K562 (cell line): ENCODE data around the gene ATP6V1A. TPM values are rescaled to one million over a fixed set of nuclear protein-coding genes. Genes with fewer than 3 reads are reported as not detected.

Experiments
- ATAC-seq: fragments of 200-7000 bp; cut with Tn5 transposase; 3 replicates; pipeline ENCODE4 v1.9.1; 2020; ENCODE audit warnings: moderate library complexity
- BruUV-seq: library from RNA; stranded (reverse); fragments of 400-500 nt; replicated peaks from 2 replicates; lab custom pipeline; 2021; lab: Mats Ljungman, UMichigan
- CTCF ChIA-PET: fragments of 300-600 bp; formaldehyde crosslinking; extraction: SDS; loops from one replicate; lab custom pipeline; 2021; ENCODE audit warnings: low intra/inter-chr PET ratio; lab: Yijun Ruan, JAX
- POLR2A ChIA-PET: fragments of 300-600, 350-650 bp; sonication (Branson Sonifier 250); formaldehyde crosslinking; extraction: SDS; loops from one replicate; lab custom pipeline; 2021; ENCODE audit warnings: antibody characterized with exemption, inconsistent platforms; lab: Yijun Ruan, JAX
- DNase-seq, 4 experiments: peaks; one replicate each; pipeline versions ENCODE4 v3.0.0 to v3.0.0-alpha.2; 2011 to 2018; ENCODE audit warnings: low spot score in 3 of 4, mixed read lengths in 3 of 4; ENCODE audit errors: extremely low read depth in 1 of 4
- FAIRE-seq: peaks from 2 replicates; lab custom pipeline; 2011; peaks lifted over from hg19 to GRCh38; lab: Jason Lieb, UNC
- H2AFZ ChIP-seq: 2 replicates; pipeline ENCODE4 v1.6.0; 2011; ENCODE audit warnings: low read depth, low read length, control low read depth, inconsistent platforms
- H3K27ac ChIP-seq: fragments of 200-600 bp; 3 replicates; pipeline ENCODE4 v1.8.0; 2011; ENCODE audit warnings: low read depth, mild to moderate bottlenecking, control low read depth, inconsistent platforms, low read length, moderate library complexity, mixed read lengths; ENCODE audit errors: extremely low read depth
- H3K27me3 ChIP-seq, 2 experiments: fragments of 300-600 bp in 1 of 2; 2 replicates in 1 of 2; 3 replicates in 1 of 2; pipeline versions ENCODE4 v1.6.0 to v1.8.0; 2011; ENCODE audit warnings: inconsistent platforms in 2 of 2, low read length in 2 of 2, mild to moderate bottlenecking in 1 of 2, mixed read lengths in 1 of 2, moderate library complexity in 1 of 2; ENCODE audit not compliant: control insufficient read depth in 2 of 2, insufficient read depth in 2 of 2
- H3K36me3 ChIP-seq: fragments of 300-600 bp; 3 replicates; pipeline ENCODE4 v1.8.0; 2011; ENCODE audit warnings: mild to moderate bottlenecking, low read length, inconsistent platforms; ENCODE audit not compliant: control insufficient read depth, insufficient read depth
- H3K4me1 ChIP-seq, 2 experiments: fragments of 200-600 bp in 1 of 2; replicated peaks in 1 of 2; 2 replicates in 1 of 2; 3 replicates in 1 of 2; pipeline versions ENCODE4 v1.5.1 to v1.8.0; 2011; ENCODE audit warnings: inconsistent platforms in 2 of 2, low read length in 2 of 2, mild to moderate bottlenecking in 1 of 2, mixed read lengths in 1 of 2, moderate library complexity in 1 of 2; ENCODE audit not compliant: control insufficient read depth in 2 of 2, insufficient read depth in 2 of 2
- H3K4me2 ChIP-seq: 2 replicates; pipeline ENCODE4 v1.6.1; 2011; ENCODE audit warnings: low read length, control low read depth, inconsistent platforms, mixed read lengths; ENCODE audit not compliant: insufficient read depth
- H3K4me3 ChIP-seq: fragments of 200-600 bp; sonication (generic), shearing (Covaris generic); 2 replicates; pipeline ENCODE4 v1.5.1; 2016; ENCODE audit warnings: control low read depth, inconsistent platforms
- H3K79me2 ChIP-seq: fragments of 200-600 bp; 3 replicates; pipeline ENCODE4 v1.8.0; 2011; ENCODE audit warnings: low read length, inconsistent platforms; ENCODE audit not compliant: control insufficient read depth, insufficient read depth
- H3K9ac ChIP-seq, 2 experiments: 2 replicates each; pipeline versions ENCODE4 v1.6.0 to v1.6.1; 2011; ENCODE audit warnings: low read depth in 2 of 2, low read length in 2 of 2, control low read depth in 1 of 2, inconsistent platforms in 1 of 2, mild to moderate bottlenecking in 1 of 2, mixed read lengths in 1 of 2; ENCODE audit not compliant: insufficient read depth in 1 of 2
- H3K9me1 ChIP-seq: one replicate; pipeline ENCODE4 v1.6.0; 2011; ENCODE audit warnings: inconsistent platforms, mild to moderate bottlenecking, low read length, moderate library complexity; ENCODE audit not compliant: control insufficient read depth, insufficient read depth
- H3K9me3 ChIP-seq: replicated peaks from 2 replicates; pipeline ENCODE4 v1.5.1; 2011; ENCODE audit warnings: low read depth, low read length, inconsistent platforms; ENCODE audit not compliant: control insufficient read depth, insufficient read depth
- H4K20me1 ChIP-seq: replicated peaks from 2 replicates; pipeline ENCODE4 v1.6.1; 2011; ENCODE audit warnings: low read length, inconsistent platforms, mixed read lengths; ENCODE audit not compliant: control insufficient read depth, insufficient read depth
- FOXM1 ChIP-seq, 2 experiments: fragments of 450-650 bp in 1 of 2; sonication (generic) in 1 of 2; formaldehyde crosslinking in 1 of 2; IDR thresholded peaks; 2 replicates each; pipeline versions ENCODE4 v1.6.1 to v1.9.0; 2017 to 2022; ENCODE audit warnings: low read depth in 2 of 2, mild to moderate bottlenecking in 2 of 2, missing genetic modification reagents in 1 of 2, moderate library complexity in 1 of 2
- NCOR1 ChIP-seq: fragments of 450-650 bp; IDR thresholded peaks from 2 replicates; pipeline ENCODE4 v1.6.1; 2016; ENCODE audit warnings: mild to moderate bottlenecking, moderate library complexity
- NFRKB ChIP-seq: fragments of 450-650 bp; IDR thresholded peaks from 2 replicates; pipeline ENCODE4 v1.6.1; 2016; ENCODE audit warnings: low read depth
- RBM17 ChIP-seq: fragments of 200-400 bp; formaldehyde crosslinking; IDR thresholded peaks from 2 replicates; pipeline ENCODE4 v1.6.1; 2017; ENCODE audit warnings: low read depth, mild to moderate bottlenecking, low read length, borderline replicate concordance
- SIN3B ChIP-seq: fragments of 450-650 bp; IDR thresholded peaks from 2 replicates; pipeline ENCODE4 v1.6.1; 2017; ENCODE audit warnings: low read depth, mild to moderate bottlenecking, moderate library complexity
- SNIP1 ChIP-seq: fragments of 450-650 bp; IDR thresholded peaks from 2 replicates; pipeline ENCODE4 v1.7.1; 2017; ENCODE audit warnings: low read depth, mild to moderate bottlenecking
- ZNF165 ChIP-seq: fragments of 250-450 bp; sonication (Bioruptor Pico); IDR thresholded peaks from 2 replicates; pipeline ENCODE4 v1.4.0; 2020; ENCODE audit warnings: borderline replicate concordance
- WGBS: fragments of 100-300 bp; shearing (Covaris generic); methylation state at CpG from one replicate; pipeline ENCODE4 v1.1.6; 2016; ENCODE audit warnings: low coverage, mixed read lengths; ENCODE audit not compliant: insufficient coverage; ENCODE audit errors: missing lambda C conversion rate; 5-methylcytosine and 5-hydroxymethylcytosine counted together
- in situ Hi-C: fragments of 300-500 bp; cut with MboI; formaldehyde crosslinking; loops from 4 replicates; pipeline ENCODE4 v1.15.0; 2018; ENCODE audit warnings: inconsistent platforms, mixed read lengths
- intact Hi-C: fragments of 100-400 bp; cut with micrococcal nuclease; formaldehyde crosslinking; loops from 2 replicates; pipeline ENCODE4 v1.14.2; 2022
- polyA plus RNA-seq, 8 experiments: library from polyadenylated mRNA; depleted of rRNA in 4 of 8; stranded (reverse) in 5 of 8; unstranded in 3 of 8; fragments of >200 nt; fragmentation: Nextera tagmentation in 2 of 8; fragmentation: Illumina TruSeq in 1 of 8; extraction: Ambion mirVana in 2 of 8; extraction: Trizol in 1 of 8; gene quantifications; 2 replicates each; pipeline versions ENCODE4 v1.2.1 to v1.2.3, GENCODE V29; 2011 to 2014; ENCODE audit warnings: inconsistent platforms in 1 of 8, missing spikeins in 1 of 8
- total RNA-seq, 7 experiments: library from RNA; depleted of rRNA in 6 of 7; stranded (reverse); fragments of >200 nt in 6 of 7; fragmentation: Illumina TruSeq in 2 of 7; extraction: Trizol in 2 of 7; gene quantifications; 2 replicates each; pipeline versions ENCODE4 v1.2.1 to v1.2.3, GENCODE V29; 2011 to 2021; ENCODE audit warnings: low replicate concordance in 1 of 7

Gene ATP6V1A
- total and polyA plus RNA-seq, 9 of the 15 experiments (the other 6 are each of a cell fraction or from before 2014, with no cell fraction given): 23.6 to 57.1 (median 39.9) TPM

DNA sequence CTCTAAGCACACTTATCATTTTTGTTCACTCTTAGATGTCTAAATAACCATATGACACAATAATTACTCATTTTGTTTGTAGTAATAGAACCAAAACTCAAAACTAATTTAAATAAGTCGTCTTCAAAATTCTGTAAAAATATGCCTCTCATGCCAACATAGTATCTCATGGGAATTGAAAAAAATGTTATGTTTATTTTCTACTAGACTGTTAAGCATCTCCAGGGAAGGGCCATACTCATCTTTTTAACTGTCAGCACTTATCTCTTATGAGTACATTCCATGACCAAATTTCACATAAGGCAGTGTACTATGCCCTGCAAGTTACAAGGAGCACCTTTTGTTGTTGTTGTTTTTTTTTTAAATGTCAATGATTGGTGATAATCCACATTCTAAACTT is 32.1 kb upstream of the ATP6V1A start:
- ATAC-seq (no peak), DNase-seq (no peak), FAIRE-seq (no peak)
- Histone ChIP-seq H3K79me2 (no peaks in the 10 kb centered on the region), H3K9me1 (no peaks in the 10 kb centered on the region), H3K9me3 (no peaks in the 10 kb centered on the region), H4K20me1 (no peaks in the 10 kb centered on the region), H3K27ac (no peak overlapping the region), H3K36me3 (peaks cover 23% of the 10 kb centered on the region; the same call in 1 of the 3 replicates), H3K27me3 (no peaks in the 10 kb centered on the region), H3K9ac (no peak overlapping the region), H3K4me2 (no peak overlapping the region), H3K4me1 (no peaks in the 10 kb centered on the region; a peak in 1 of 5 replicates), H2AFZ (no peak overlapping the region), H3K4me3 (no peak overlapping the region)
- POLR2A ChIA-PET: no interaction called here
- intact Hi-C loops: no loop called here
- CTCF ChIA-PET: no interaction called here
- no TSS peak for BruUV-seq
- in situ Hi-C loops: no loop called here
- TF ChIP-seq ZNF165 (CRISPR knock-in tag) (no peak), NCOR1 (no peak), SIN3B (no peak), NFRKB (no peak), RBM17 (no peak), FOXM1 (IDR thresholded peaks at IDR 0.05; ENCODE audit: low read depth) (no peak), FOXM1 (CRISPR knock-in tag; IDR thresholded peaks at IDR 0.05; ENCODE audit: low read depth) (no peak), SNIP1 (no peak)
- WGBS: 33% methylated on average over 1 of the region's 1 CpG
